Activated CD4-positive, CD25-positive, alpha-beta regulatory T cell treated with anti-CD3 and anti-CD28 coated beads, Interleukin-2, amount 50 U/mL, for 24 hours (primary cell): ENCODE data around the gene SLC24A3.

Experiments
- ATAC-seq, 2 donors: fragments of 150-1000 bp; cut with Tn5 transposase; one replicate each; pipeline ENCODE4 v1.10.0; 2021; ENCODE audit warnings: mild to moderate bottlenecking in 1 of 2, moderate library complexity in 1 of 2

The SLC24A3 gene

GRCh38 chr20:19272976-19273654 lies 60.7 kb downstream of the SLC24A3 start:
- ATAC-seq, result no peak

- no peak for ATAC-seq
Measured at GRCh38 chr20:19274001-19274400, 61.6 kb downstream of the SLC24A3 start.

DNA sequence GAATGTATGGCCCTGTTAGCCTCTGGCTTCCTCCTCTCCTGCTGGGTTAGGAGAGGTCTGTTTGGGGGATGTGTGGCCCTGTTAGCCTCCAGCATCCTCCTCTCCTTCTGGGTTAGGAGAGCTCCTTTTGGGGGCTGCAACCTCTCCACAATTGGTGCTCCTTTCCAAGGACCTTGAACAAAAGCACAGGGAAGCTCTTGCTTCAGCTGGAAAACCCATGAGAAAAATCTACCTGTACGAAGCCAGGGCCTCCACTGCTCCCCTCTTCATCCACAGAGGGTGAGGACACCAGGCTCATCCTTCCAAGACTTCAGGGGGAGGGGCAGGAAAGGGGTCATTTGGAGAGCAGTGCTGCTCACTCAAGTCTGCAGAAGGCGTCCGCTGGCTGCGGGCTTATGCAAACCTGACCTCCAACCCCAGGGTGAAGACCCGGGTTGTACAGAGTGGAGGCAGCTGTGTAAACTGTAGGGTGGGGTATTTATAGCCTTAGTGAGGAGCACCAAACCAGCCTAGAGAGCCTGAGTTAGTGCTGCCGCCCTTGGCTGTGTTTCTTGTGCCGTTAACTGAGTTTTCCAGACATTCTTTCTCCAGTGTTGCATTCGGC lies 62.1 kb downstream of the SLC24A3 start:
- ATAC-seq, result no peak

- ATAC-seq, result no peak
Measured at GRCh38 chr20:19275038-19275629, 62.7 kb downstream of the SLC24A3 start.

DNA sequence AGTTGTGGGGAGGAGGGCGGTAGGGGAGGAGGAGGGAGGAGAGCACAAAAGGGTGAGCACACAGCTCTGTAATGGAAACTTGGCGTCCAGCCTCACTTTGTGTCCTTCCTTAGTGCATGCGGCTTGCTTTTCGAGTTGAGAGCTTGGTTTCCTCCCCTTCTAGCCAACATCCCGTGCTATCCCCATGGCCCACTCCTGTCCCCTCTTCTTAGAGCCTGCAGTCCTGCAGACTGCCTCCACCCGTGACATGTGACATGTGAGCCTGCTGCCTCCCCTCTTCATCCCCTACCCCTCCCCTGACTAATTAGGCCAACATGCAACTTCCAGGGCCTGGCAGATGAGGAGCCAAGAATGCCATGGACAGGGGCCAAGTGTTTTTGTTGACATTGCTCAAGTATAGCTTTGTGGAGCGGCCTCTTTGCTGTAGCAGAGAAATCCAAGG lies 63.2 kb downstream of the SLC24A3 start:
- ATAC-seq, result no peak

DNA sequence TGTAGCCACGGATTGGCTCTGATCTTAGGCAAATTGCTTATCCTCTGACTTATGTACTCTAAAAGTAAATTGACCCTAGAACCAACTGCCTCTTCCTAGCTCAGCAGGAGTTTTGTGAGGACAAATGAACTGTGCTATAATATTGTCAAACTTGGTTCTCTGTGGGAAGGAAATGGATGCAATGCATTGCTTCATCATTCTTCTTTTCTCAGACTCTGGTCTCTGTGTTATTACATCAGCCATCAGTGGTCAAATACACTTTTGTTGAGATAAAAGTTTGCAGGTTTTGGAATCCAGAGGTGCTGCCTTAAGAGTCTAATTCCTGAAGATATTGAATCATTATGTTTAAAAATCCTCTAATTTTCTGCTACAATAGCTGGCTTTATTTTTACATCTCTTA lies 64.9 kb downstream of the SLC24A3 start:
- ATAC-seq, result no peak

DNA sequence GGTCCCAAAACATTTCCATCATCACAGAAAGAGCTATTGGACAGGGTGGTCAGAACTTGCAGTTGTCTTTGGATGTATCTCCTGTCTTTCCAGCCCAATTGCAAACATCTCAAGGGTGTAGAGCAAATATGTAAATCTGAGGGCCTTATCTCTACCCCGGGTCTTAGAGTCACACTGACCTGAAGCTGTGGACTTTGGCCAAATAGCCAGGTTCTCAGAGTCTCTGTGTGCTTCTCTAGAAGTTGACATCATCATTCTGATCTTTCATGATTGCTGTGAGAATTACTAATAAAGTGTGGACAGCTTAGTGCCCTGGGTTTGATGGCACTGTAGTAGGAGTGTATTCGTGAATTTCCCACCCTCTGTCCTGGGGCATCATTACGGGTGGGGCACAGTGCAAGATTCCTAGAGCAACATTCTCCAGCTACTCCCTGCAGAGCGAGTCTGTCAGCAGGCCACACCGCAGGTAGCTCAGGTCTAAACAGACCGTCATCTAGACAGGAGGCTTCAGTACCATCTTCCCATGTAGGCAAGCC lies 71.1 kb downstream of the SLC24A3 start:
- no peak for ATAC-seq

DNA sequence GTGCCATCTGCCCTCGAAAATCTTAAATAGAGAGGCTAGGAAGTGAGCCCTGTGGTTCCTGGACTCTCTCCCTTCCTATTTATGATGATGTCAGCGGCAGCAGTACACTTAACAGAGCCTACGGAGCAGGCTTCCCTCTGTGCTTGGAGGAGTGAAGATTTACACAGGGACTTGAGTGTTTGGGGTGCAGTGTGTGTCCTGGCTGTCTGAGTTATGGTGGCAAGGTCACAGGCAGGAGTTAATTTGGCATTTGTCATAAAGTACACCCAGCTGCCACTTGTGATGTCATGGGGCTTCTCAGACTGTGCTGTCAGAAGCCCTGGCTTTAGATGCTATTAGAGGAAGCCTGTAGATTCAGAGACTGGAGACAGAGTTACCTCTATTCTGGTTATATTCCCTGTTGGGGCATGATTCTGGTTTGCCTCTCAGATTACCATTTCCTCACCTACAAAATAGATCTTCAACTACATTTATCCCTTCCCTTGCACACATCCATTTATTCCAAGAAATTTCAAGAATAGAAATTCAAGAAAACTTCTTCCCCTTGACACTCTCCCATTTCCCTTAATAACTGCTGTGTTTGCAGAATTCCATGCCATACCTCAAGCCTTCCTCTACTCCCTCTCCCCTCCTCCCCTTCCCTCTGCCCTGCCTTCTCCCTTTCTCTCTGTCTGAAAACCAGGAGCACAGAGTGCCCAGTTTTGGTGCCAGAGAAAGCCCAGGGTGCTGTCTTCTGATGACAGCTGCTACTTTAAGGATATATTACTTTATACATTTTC lies 72.1 kb downstream of the SLC24A3 start:
- no peak for ATAC-seq

- no peak for ATAC-seq
Measured at GRCh38 chr20:19285436-19285835, 73.0 kb downstream of the SLC24A3 start.

DNA sequence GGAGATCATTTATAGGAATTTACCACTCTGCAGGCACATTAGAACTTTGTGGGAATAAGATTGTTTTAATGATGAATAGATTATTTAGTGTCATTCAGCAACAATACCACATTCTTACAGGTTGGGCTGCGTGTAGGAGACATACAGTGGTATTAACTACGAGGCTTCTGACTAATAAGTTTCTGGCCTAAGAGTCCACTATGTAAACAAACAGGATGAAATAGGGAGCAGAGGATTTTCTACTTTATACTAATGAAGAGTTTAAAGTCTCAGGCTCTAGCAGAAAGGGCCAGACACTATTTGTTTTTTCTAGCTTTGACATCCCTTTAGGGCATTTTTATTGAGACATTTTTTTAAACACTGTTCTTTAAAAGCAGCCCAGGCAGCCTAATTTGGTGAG lies 75.6 kb downstream of the SLC24A3 start:
- ATAC-seq, result no peak

- ATAC-seq, result no peak
Measured at GRCh38 chr20:19288636-19289035, 76.2 kb downstream of the SLC24A3 start.

- no peak for ATAC-seq
Measured at GRCh38 chr20:19289451-19289850, 77.0 kb downstream of the SLC24A3 start.

DNA sequence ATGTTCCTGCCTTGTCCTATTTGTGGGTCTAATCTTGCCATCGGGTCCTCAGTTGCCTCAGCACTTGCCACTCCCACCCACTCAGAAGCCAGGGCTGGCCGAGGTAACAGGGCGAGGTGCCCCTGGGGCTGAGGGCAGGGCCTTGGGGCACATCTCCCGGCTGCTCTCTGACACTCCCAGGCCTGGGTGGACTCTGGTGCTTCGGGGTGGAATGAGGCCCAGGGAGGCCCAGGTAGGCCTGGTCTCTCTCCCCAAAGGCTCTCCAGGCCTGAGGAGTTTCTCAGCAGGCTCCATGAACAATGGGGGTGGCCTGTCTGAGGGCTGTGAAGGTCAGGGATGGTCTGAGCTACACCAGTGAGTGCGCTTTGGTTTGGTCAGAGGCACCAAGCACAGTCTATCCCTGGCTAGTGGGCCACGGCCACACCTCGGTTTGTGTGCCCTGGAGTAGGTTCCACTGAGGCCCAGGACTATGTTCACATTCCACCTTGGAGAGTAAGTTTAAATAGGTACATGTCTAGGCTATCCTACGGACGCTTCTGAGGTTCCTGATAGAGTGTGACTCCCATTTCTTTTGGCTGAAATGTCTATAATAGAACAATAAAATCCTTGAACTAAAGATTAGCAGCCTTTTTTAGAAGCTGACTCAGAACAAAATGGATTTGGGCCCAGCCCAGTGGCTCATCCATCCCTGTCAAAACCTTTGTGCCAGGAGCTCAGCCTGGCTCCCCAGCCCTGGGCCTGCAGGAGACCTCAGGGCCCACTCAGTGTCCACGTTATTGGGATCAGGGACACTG lies 78.8 kb downstream of the SLC24A3 start:
- no peak for ATAC-seq

GRCh38 chr20:19291818-19292132 lies 79.3 kb downstream of the SLC24A3 start:
- ATAC-seq, result no peak

GRCh38 chr20:19292254-19292653 lies 79.8 kb downstream of the SLC24A3 start:
- ATAC-seq, result no peak

- ATAC-seq, result no peak
Measured at GRCh38 chr20:19295076-19295475, 82.6 kb downstream of the SLC24A3 start.

- ATAC-seq, result no peak
Measured at GRCh38 chr20:19298652-19299051, 86.2 kb downstream of the SLC24A3 start.

GRCh38 chr20:19300395-19300794 lies 88.0 kb downstream of the SLC24A3 start:
- ATAC-seq, result no peak

DNA sequence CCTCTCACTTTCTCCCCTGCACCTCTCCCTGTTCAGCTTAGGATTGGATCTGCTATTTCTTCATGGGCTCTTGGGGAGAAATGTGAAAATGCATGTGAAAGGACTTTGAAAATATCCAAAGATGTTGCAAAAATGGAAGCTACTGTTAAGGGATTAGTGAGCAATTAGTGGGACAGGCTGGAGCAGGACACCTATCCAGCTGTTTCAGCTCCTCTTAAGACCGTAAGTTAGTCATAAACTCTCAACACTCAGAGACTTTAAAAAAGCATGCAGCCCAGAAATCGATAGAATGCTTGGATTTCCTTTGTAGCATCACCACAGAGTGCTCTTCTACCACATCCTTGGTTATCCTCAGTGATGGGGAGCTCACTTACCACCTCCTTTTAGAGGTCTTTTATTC lies 88.7 kb downstream of the SLC24A3 start:
- no peak for ATAC-seq

- no peak for ATAC-seq
Measured at GRCh38 chr20:19301843-19302242, 89.4 kb downstream of the SLC24A3 start.

DNA sequence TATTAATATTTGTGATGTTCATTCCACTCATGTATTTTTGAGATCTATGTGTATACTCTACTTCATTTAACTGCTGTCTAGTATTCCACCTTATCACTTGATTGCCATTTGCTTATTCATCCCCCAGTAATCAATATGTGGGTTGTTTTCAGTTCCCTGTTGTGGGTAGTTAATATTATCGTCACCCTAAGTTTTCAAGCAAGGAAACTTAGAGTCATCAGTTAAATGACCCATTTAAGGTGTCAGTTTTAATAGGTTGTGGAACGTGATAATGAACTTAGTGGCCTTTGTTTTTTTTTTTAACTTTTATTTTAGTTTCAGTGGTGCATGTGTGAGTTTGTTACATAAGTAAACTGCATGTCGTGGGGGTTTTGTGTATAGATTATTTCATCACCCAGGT lies 90.3 kb downstream of the SLC24A3 start:
- no peak for ATAC-seq

GRCh38 chr20:19304389-19304788 lies 91.9 kb downstream of the SLC24A3 start:
- ATAC-seq, result no peak
